ENCODE data around the gene KCNK13. TPM values are rescaled to one million over a fixed set of nuclear protein-coding genes. Genes with fewer than 3 reads are reported as not detected.

Gene KCNK13
- total and polyA plus RNA-seq, 2 of the 4 experiments (the other 2 are of a cell fraction) = not detected

- Histone ChIP-seq H3K4me1 (ENCODE audit: control insufficient read depth, insufficient read depth, low read length) (no peaks in the 10 kb centered on the region), H3K14ac (replicated peaks; ENCODE audit: low read depth, low read length) (no peak overlapping the region), H4K8ac (ENCODE audit: low read depth in 2 of 2, low read length in 2 of 2) (no peak overlapping the region), H3K23ac (ENCODE audit: low read depth, low read length) (no peak overlapping the region), H3K9me3 (ENCODE audit: control insufficient read depth, insufficient read depth, low read length) (no peaks in the 10 kb centered on the region), H2AK5ac (ENCODE audit: low read depth, low read length) (no peak overlapping the region), H2BK20ac (ENCODE audit: low read depth, low read length) (no peak overlapping the region), H3K27ac (ENCODE audit: insufficient read depth, low read length) (no peak overlapping the region), H3K9me1 (ENCODE audit: insufficient read depth, low read length) (peaks cover 3% of the 10 kb centered on the region; the same call in 1 of the 2 replicates), H4K91ac (ENCODE audit: insufficient read depth, low read depth, low read length) (no peak overlapping the region), H2BK5ac (ENCODE audit: low read depth, low read length, poor library complexity, severe bottlenecking) (no peak overlapping the region), H3K4me3 (ENCODE audit: insufficient read depth, low read depth, low read length) (no peak overlapping the region), H3K18ac (ENCODE audit: low read depth, low read length) (no peak overlapping the region), H3K56ac (ENCODE audit: extremely low read depth, insufficient read depth, low read length) (no peak overlapping the region), H3K36me3 (ENCODE audit: control insufficient read depth, insufficient read depth, low read length) (peaks cover 37% of the 10 kb centered on the region), H2BK15ac (ENCODE audit: low read depth, low read length) (no peak overlapping the region), H2BK120ac (ENCODE audit: low read depth, low read length) (no peak overlapping the region), H2AFZ (replicated peaks; ENCODE audit: low read length, poor library complexity) (no peak overlapping the region), H3K79me1 (ENCODE audit: low read depth in 1 of 2, low read length in 2 of 2) (peaks cover 0 to 3% of the 10 kb centered on the region in 2 experiments; a peak in 1 of 4 replicates), H3K9ac (ENCODE audit: low read depth, low read length) (no peak overlapping the region), H4K5ac (ENCODE audit: low read depth, low read length) (no peak overlapping the region), H2AK9ac (replicated peaks; ENCODE audit: low read depth, low read length, poor library complexity) (no peak overlapping the region), H3K27me3 (ENCODE audit: control insufficient read depth, insufficient read depth, low read length) (no peaks in the 10 kb centered on the region), H3K4ac (ENCODE audit: low read depth, low read length) (no peak overlapping the region), H3K4me2 (ENCODE audit: low read depth, low read length) (no peak overlapping the region), H4K20me1 (ENCODE audit: insufficient read depth, low read length) (no peaks in the 10 kb centered on the region)
- in situ Hi-C loops (cut with MboI; ENCODE audit: low sequenced_read_pairs) (no loop called here), dilution Hi-C loops (cut with HindIII; ENCODE audit: low sequenced_read_pairs, unreplicated experiment) (no loop called here), intact Hi-C loops (cut with micrococcal nuclease) (no loop called here)
- 93% methylated on average over 3 of the region's 7 CpGs; no CpG with 5 or more reads in 1 of the 2 experiments for WGBS, 2 experiments (ENCODE audit: extremely low coverage in 2 of 2, insufficient read length in 1 of 2)
- TF ChIP-seq FOS (IDR thresholded peaks at IDR 0.05; ENCODE audit: low read depth, low read length) = no peak
- no peak for TF ChIP-seq MAFK (IDR thresholded peaks at IDR 0.05; ENCODE audit: low read depth, low read length)
- no peak for TF ChIP-seq RCOR1 (IDR thresholded peaks at IDR 0.05; ENCODE audit: insufficient replicate concordance, low read length)
- TF ChIP-seq CTCF (conservative IDR thresholded peaks at IDR 0.05; ENCODE audit: low read depth, low read length) = no peak
- no peak for TF ChIP-seq MAZ (IDR thresholded peaks at IDR 0.05; ENCODE audit: borderline replicate concordance, low read depth, low read length)
- no peak for TF ChIP-seq RFX5 (IDR thresholded peaks at IDR 0.05; ENCODE audit: low read depth, low read length)
- no peak for TF ChIP-seq ELK1 (IDR thresholded peaks at IDR 0.05; ENCODE audit: borderline replicate concordance, low read depth, low read length)
- TF ChIP-seq POLR2A (IDR thresholded peaks at IDR 0.05; ENCODE audit: low read depth, low read length) = no peak
- no peak for TF ChIP-seq RAD21 (IDR thresholded peaks at IDR 0.05; ENCODE audit: low read length)
- no peak for TF ChIP-seq MXI1 (IDR thresholded peaks at IDR 0.05; ENCODE audit: borderline replicate concordance, low read depth, low read length)
- TF ChIP-seq CEBPB (IDR thresholded peaks at IDR 0.05; ENCODE audit: low read depth, low read length) = no peak
- no peak for TF ChIP-seq CHD1 (IDR thresholded peaks at IDR 0.05; ENCODE audit: low read depth, low read length)
- no peak for TF ChIP-seq USF2 (IDR thresholded peaks at IDR 0.05; ENCODE audit: low read depth, low read length)
- TF ChIP-seq SMC3 (IDR thresholded peaks at IDR 0.05; ENCODE audit: low read depth, low read length) = no peak
- no peak for TF ChIP-seq BHLHE40 (IDR thresholded peaks at IDR 0.05; ENCODE audit: low read depth, low read length)
- TF ChIP-seq NFE2L2 (IDR thresholded peaks at IDR 0.05; ENCODE audit: low read depth, low read length) = no peak
- ATAC-seq (ENCODE audit: low read depth) (peak; percentile 82), DNase-seq (peak; percentile 31)
- POLR2A ChIA-PET (ENCODE audit: unreplicated experiment) = no interaction called here
- CTCF ChIA-PET = no interaction called here
- BruUV-seq (replicated peaks) = no TSS peak
These were observed 38.5 kb upstream of the KCNK13 start for GRCh38 chr14:90023176-90023896.
